Upper lobe of left lung (tissue), 4 donors: Measurements from ENCODE around the gene UBL7.

ENCODE experiments used
- POLR2A ChIP-seq, 4 donors: fragments of 450-650 bp; IDR thresholded peaks; one replicate each; pipeline ENCODE4 v1.5.1; 2016 to 2017; ENCODE audit warnings: antibody characterized with exemption in 4 of 4, mild to moderate bottlenecking in 2 of 4
- POLR2AphosphoS5 ChIP-seq, 2 donors: sonication (generic); formaldehyde crosslinking; IDR thresholded peaks; one replicate each; pipeline ENCODE4 v1.5.1; 2017; ENCODE audit warnings: antibody characterized with exemption in 2 of 2
- TF ChIP-seq, protein P1 (sequence below), 6 experiments: fragments of 450-650 bp in 4 of 6; fragments of 200-600 bp in 2 of 6; sonication (generic) in 2 of 6; IDR thresholded peaks; one replicate each; pipeline ENCODE4 v1.5.1; 2016 to 2019; ENCODE audit warnings: antibody characterized with exemption in 6 of 6

DNA sequence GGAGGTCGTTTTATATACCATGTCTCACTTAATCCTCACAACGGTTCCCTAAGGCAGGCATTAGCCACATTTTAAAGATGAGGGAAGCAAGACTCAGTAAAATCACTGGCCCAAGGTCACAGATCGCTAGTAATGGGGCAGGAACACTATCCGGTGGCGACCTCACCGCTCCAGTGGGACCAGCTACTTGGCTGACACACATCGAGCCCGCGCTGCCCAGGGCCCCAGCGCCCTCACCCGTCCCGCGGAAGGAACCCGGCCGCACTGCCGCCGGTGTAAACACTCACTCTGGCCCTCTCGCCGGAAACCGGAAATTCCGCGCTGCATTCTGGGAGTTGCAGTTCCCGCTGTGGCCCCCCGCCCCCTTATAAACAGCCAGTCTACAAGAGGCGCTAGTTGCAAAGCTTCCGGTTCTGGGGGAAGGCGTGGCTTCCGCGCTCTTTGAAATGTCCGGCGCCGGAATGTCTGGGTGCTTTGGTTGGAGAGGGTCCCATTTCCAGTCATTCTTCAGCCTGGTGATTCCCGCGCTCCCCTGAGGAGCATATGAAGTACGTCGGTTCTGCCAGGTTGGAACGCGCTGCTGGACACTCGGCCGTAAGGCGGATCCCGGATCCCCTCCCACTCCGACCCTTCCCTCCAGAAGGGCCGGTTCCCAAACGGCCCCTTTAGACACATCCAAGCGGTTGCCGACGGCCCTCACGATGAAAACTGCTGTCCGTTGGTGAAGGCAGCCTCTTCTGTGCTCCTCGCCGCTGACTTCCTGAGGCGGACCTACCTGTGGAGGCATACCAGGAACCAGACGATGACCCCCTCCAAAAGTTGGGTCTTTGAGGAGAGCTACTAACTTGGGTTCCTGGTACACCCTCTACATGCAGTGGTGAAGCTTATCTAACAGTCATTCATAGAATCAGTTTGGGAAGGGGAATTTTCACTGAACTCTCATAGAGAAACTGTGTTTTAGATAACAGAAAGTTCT, at the start of gene UBL7:
- TF ChIP-seq, protein P1, sequence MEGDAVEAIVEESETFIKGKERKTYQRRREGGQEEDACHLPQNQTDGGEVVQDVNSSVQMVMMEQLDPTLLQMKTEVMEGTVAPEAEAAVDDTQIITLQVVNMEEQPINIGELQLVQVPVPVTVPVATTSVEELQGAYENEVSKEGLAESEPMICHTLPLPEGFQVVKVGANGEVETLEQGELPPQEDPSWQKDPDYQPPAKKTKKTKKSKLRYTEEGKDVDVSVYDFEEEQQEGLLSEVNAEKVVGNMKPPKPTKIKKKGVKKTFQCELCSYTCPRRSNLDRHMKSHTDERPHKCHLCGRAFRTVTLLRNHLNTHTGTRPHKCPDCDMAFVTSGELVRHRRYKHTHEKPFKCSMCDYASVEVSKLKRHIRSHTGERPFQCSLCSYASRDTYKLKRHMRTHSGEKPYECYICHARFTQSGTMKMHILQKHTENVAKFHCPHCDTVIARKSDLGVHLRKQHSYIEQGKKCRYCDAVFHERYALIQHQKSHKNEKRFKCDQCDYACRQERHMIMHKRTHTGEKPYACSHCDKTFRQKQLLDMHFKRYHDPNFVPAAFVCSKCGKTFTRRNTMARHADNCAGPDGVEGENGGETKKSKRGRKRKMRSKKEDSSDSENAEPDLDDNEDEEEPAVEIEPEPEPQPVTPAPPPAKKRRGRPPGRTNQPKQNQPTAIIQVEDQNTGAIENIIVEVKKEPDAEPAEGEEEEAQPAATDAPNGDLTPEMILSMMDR (IDR thresholded peaks at IDR 0.05): peak in 2 of 6 experiments; percentile 15 to 33
- peak; percentile 92 to 98 for TF ChIP-seq POLR2AphosphoS5 (IDR thresholded peaks at IDR 0.05)
- peak; percentile 51 to 93 (median 78) for TF ChIP-seq POLR2A (IDR thresholded peaks at IDR 0.05)
